Activated CD8-positive, alpha-beta memory T cell treated with anti-CD3 and anti-CD28 coated beads, Interleukin-2, amount 50 U/mL, for 48 hours (primary cell): ENCODE measurements around the gene SPIN1.

Source experiments
- DNase-seq: peaks from one replicate; pipeline ENCODE4 v3.0.0-alpha.2; 2020

The SPIN1 gene

GRCh38 chr9:88502552-88503034 lies 114.3 kb downstream of the SPIN1 start:
- DNase-seq = no peak

GRCh38 chr9:88503081-88503844 lies 115.0 kb downstream of the SPIN1 start:
- no peak for DNase-seq

- no peak for DNase-seq
Measured at GRCh38 chr9:88503845-88504764, 115.9 kb downstream of the SPIN1 start.

DNA sequence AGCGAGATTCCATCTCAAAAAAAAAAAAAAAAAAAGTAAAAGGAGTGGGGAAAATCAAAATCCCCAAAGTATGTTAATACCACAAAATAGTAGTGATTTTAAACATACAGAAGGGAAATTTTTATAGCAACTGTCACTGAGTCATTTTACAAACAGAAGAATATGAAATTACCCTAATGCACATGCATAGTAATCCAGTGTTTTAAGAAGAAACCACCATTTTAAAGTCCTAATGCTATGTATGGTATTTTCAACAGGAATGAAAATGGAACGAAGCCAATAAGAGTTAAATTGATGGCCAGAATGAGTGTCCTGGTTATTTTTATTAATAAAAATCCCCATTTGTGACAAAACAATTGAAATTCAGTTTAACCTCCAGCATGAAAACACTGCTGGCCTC lies 120.1 kb downstream of the SPIN1 start:
- no peak for DNase-seq

- no peak for DNase-seq
Measured at GRCh38 chr9:88511906-88512305, 123.7 kb downstream of the SPIN1 start.

DNA sequence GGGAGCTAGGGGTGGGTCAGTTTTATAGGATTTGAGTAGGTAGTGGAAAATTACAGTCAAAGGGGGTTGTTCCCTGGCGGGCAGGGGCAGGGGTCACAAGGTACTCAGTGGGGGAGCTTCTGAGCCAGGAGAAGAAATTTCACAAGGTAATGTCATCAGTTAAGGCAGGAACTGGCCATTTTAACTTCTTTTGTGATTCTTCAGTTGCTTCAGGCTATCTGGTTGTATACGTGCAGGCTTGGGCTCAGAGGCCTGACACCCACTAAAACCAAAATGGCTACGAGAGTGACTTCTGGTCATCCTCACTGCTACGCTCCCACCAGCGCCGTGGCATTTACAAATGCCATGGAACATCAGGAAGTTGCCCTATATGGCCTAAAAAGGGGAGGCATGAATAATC lies 126.0 kb downstream of the SPIN1 start:
- no peak for DNase-seq

DNA sequence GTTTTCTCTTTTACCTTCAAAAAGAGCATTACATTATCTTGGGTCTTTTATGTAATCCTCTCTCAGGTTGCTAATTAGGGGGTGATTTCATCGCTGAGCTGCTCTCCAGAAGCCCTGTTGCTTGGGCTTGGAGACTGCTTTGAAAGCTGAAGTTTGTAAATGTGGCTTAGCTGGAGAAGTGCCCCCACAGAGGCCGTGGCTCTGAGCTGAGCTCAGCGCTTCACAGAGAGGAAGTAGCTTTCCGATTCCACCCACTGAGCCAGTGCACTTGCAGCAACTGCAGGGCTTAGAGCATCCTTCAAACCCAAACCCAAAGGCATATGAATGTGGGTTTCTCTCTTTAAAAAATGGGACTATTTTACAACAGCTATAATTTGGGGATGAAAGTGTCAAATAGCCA lies 133.1 kb downstream of the SPIN1 start:
- no peak for DNase-seq

- no peak for DNase-seq
Measured at GRCh38 chr9:88522360-88522759, 134.1 kb downstream of the SPIN1 start.

DNA sequence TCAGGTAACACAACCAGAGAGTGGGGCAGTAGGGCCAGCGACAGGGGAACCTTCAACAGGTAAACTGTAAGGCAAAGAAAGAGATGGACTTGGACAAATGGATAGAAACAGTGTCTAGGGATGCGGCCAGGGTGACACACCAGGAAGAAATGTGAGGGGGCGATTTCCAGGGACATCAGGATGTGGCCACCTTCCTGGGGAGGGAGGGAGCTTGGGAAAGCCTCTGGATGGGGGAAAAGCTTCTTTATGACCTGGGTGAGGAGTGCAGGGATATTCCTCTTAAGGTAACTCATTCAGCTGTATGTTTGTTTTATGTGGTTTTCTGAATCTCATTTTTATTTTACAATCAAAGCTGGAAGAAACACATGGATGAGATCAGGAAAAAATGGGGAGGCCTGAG lies 134.8 kb downstream of the SPIN1 start:
- DNase-seq = no peak

DNA sequence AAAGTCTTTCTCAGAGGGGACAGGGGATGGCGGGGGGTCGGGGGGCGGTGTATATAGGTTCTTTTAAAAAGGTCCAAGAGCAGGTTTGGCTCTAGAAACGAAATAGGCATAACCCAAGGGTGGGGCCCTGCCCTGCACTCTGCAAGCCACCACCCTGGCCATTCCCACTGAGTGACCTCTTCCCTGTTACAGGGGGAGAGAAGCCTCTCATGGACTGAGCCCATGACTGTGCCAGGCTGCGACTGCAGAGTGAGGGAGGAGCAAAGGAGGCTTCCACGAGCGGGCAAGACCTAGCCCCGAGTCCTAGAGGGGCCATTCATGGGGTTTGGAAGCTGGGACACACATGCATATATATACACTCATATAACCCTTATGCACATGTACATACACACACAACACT lies 136.7 kb downstream of the SPIN1 start:
- no peak for DNase-seq

DNA sequence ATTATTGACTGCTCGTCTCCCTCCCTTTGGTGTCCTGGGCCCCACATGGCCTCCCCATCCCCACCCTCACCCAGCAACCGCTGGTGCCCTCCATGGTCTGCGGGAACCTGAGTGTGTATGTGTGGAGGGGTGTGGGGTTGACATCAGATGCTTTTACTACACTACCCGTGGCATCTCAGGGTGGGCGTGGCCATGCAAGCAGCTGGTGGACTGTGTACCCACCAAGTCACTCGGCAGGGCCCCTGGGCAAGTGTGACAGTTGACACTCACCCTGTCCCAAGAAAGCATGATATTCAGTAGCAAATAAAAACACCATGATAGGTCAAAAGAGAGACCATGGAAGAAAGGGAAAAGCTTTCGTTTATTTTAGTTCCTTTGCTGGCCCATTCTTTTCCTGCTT lies 139.4 kb downstream of the SPIN1 start:
- no peak for DNase-seq
